ENCODE results near the gene MARK2. TPM values are rescaled to one million over a fixed set of nuclear protein-coding genes. Genes with fewer than 3 reads are reported as not detected.

The MARK2 gene
- total RNA-seq, 1 donor from 2014 or later: 40.1 TPM

- TF ChIP-seq, protein P1, sequence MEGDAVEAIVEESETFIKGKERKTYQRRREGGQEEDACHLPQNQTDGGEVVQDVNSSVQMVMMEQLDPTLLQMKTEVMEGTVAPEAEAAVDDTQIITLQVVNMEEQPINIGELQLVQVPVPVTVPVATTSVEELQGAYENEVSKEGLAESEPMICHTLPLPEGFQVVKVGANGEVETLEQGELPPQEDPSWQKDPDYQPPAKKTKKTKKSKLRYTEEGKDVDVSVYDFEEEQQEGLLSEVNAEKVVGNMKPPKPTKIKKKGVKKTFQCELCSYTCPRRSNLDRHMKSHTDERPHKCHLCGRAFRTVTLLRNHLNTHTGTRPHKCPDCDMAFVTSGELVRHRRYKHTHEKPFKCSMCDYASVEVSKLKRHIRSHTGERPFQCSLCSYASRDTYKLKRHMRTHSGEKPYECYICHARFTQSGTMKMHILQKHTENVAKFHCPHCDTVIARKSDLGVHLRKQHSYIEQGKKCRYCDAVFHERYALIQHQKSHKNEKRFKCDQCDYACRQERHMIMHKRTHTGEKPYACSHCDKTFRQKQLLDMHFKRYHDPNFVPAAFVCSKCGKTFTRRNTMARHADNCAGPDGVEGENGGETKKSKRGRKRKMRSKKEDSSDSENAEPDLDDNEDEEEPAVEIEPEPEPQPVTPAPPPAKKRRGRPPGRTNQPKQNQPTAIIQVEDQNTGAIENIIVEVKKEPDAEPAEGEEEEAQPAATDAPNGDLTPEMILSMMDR (IDR thresholded peaks at IDR 0.05; ENCODE audit: insufficient read depth, low read length, poor library complexity, severe bottlenecking): no peak
- Histone ChIP-seq H3K36me3 (ENCODE audit: control insufficient read depth, insufficient read depth, low read length) (no peaks in the 10 kb centered on the region), H3K27me3 (ENCODE audit: control insufficient read depth, insufficient read depth, low read length) (no peaks in the 10 kb centered on the region), H3K4me3 (ENCODE audit: low read depth, low read length) (no peak overlapping the region)
- DNase-seq (ENCODE audit: low read depth): no peak
These were observed 696 bp upstream of the MARK2 start for GRCh38 chr11:63838150-63838677.

GRCh38 chr11:63839508-63840355 is 822 bp downstream of the MARK2 start:
- DNase-seq (ENCODE audit: low read depth): no peak
- Histone ChIP-seq H3K36me3 (ENCODE audit: control insufficient read depth, insufficient read depth, low read length) (no peaks in the 10 kb centered on the region), H3K27me3 (ENCODE audit: control insufficient read depth, insufficient read depth, low read length) (no peaks in the 10 kb centered on the region), H3K4me3 (ENCODE audit: low read depth, low read length) (peak overlapping the region; percentile 83)
- TF ChIP-seq, protein P1 (IDR thresholded peaks at IDR 0.05; ENCODE audit: insufficient read depth, low read length, poor library complexity, severe bottlenecking): no peak

GRCh38 chr11:63840356-63841060 is 1.6 kb downstream of the MARK2 start:
- DNase-seq (ENCODE audit: low read depth): no peak
- Histone ChIP-seq H3K36me3 (ENCODE audit: control insufficient read depth, insufficient read depth, low read length) (no peaks in the 10 kb centered on the region), H3K4me3 (ENCODE audit: low read depth, low read length) (peak overlapping the region; percentile 83), H3K27me3 (ENCODE audit: control insufficient read depth, insufficient read depth, low read length) (no peaks in the 10 kb centered on the region)
- TF ChIP-seq, protein P1 (IDR thresholded peaks at IDR 0.05; ENCODE audit: insufficient read depth, low read length, poor library complexity, severe bottlenecking): no peak

GRCh38 chr11:63841554-63841953 is 2.6 kb downstream of the MARK2 start:
- TF ChIP-seq, protein P1 (IDR thresholded peaks at IDR 0.05; ENCODE audit: insufficient read depth, low read length, poor library complexity, severe bottlenecking): no peak
- Histone ChIP-seq H3K27me3 (ENCODE audit: control insufficient read depth, insufficient read depth, low read length) (no peaks in the 10 kb centered on the region), H3K36me3 (ENCODE audit: control insufficient read depth, insufficient read depth, low read length) (no peaks in the 10 kb centered on the region), H3K4me3 (ENCODE audit: low read depth, low read length) (peak overlapping the region; percentile 83)
- DNase-seq (ENCODE audit: low read depth): no peak

DNA sequence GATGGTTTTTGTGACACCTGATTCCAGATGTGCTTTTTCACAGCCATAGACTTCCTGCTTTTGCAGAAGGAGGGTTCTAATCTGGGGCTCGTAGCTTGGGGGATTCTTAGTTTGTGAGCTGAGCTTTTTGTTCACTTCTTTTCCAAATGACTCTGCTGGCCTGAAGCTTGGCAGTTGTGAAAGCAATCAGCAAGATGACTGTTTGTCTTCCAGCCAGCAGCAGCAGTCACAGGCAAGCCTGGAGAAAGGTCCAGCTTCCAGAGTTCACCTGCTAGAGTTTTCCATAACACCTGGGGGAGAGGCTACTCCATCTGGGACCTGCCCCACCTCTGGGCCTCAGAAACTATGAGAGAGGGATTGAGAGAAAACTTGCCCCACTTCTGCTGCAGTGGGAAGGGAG is 4.1 kb downstream of the MARK2 start:
- no peak overlapping the region for H3K4me3 ChIP-seq (ENCODE audit: low read depth, low read length)
- H3K27me3 ChIP-seq (ENCODE audit: control insufficient read depth, insufficient read depth, low read length): no peaks in the 10 kb centered on the region
- TF ChIP-seq, protein P1 (IDR thresholded peaks at IDR 0.05; ENCODE audit: insufficient read depth, low read length, poor library complexity, severe bottlenecking): no peak
- no peak for DNase-seq (ENCODE audit: low read depth)
- H3K36me3 ChIP-seq (ENCODE audit: control insufficient read depth, insufficient read depth, low read length): no peaks in the 10 kb centered on the region
